HEK293 (cell line): Measurements from ENCODE around the gene SSTR1.

Experiments used
- CTCF ChIA-PET: fragments of 350-600 bp; formaldehyde crosslinking; extraction: SDS; loops from one replicate; lab custom pipeline; 2021; ENCODE audit warnings: antibody characterized with exemption; lab: Yijun Ruan, JAX
- POLR2A ChIA-PET: fragments of 300-600 bp; formaldehyde crosslinking; extraction: SDS; loops from one replicate; lab custom pipeline; 2020; ENCODE audit warnings: antibody characterized with exemption, inconsistent platforms; lab: Yijun Ruan, JAX
- H3K27ac ChIP-seq: fragments of 200-500 bp; sonication (Bioruptor generic); 2 replicates; pipeline ENCODE4 v1.5.1; 2014; ENCODE audit warnings: low read depth, low read length, control low read depth, inconsistent platforms; ENCODE audit errors: extremely low read depth
- H3K36me3 ChIP-seq, 2 experiments: fragments of 200-500 bp in 1 of 2; sonication (Bioruptor generic) in 1 of 2; 1 replicate in 1 of 2; 2 replicates in 1 of 2; pipeline ENCODE4 v1.5.1; 2014 to 2017; ENCODE audit warnings: inconsistent platforms in 2 of 2, low read length in 2 of 2; ENCODE audit not compliant: control insufficient read depth in 2 of 2, insufficient read depth in 1 of 2
- H3K4me1 ChIP-seq: fragments of 200-500 bp; sonication (Bioruptor generic); 2 replicates; pipeline ENCODE4 v1.5.1; 2014; ENCODE audit warnings: mild to moderate bottlenecking, low read length, inconsistent platforms; ENCODE audit not compliant: control insufficient read depth, insufficient read depth
- H3K4me3 ChIP-seq: 2 replicates; pipeline ENCODE4 v1.5.1; 2011; ENCODE audit warnings: low read depth, mild to moderate bottlenecking, control low read depth, low read length, moderate library complexity
- H3K9me3 ChIP-seq: fragments of 200-500 bp; sonication (Bioruptor generic); 2 replicates; pipeline ENCODE4 v1.5.1; 2014; ENCODE audit warnings: low read depth, low read length, inconsistent platforms; ENCODE audit not compliant: control insufficient read depth, insufficient read depth
- BCL6B ChIP-seq: fragments of 450-650 bp; formaldehyde crosslinking; IDR thresholded peaks from 2 replicates; pipeline ENCODE4 v1.5.1; 2017; ENCODE audit warnings: missing biosample characterization, missing genetic modification characterization
- FEZF1 ChIP-seq: fragments of 450-650 bp; formaldehyde crosslinking; IDR thresholded peaks from 2 replicates; pipeline ENCODE4 v1.5.1; 2016; ENCODE audit warnings: missing biosample characterization, missing genetic modification characterization
- KLF7 ChIP-seq: fragments of 450-650 bp; formaldehyde crosslinking; IDR thresholded peaks from 2 replicates; pipeline ENCODE4 v1.5.1; 2016; ENCODE audit warnings: missing biosample characterization, missing genetic modification characterization, borderline replicate concordance
- SP7 ChIP-seq: fragments of 450-650 bp; formaldehyde crosslinking; IDR thresholded peaks from 2 replicates; pipeline ENCODE4 v1.5.1; 2016; ENCODE audit warnings: missing biosample characterization, missing genetic modification characterization
- ZBTB10 ChIP-seq: fragments of 450-650 bp; formaldehyde crosslinking; IDR thresholded peaks from 2 replicates; pipeline ENCODE4 v1.5.1; 2016; ENCODE audit warnings: missing biosample characterization, missing genetic modification characterization
- ZBTB17 ChIP-seq: fragments of 450-650 bp; formaldehyde crosslinking; IDR thresholded peaks from 2 replicates; pipeline ENCODE4 v1.5.1; 2016; ENCODE audit warnings: missing biosample characterization, missing genetic modification characterization
- ZBTB48 ChIP-seq: fragments of 450-650 bp; formaldehyde crosslinking; IDR thresholded peaks from 2 replicates; pipeline ENCODE4 v1.5.1; 2016; ENCODE audit warnings: missing biosample characterization, missing genetic modification characterization
- ZBTB6 ChIP-seq: fragments of 450-650 bp; formaldehyde crosslinking; IDR thresholded peaks from 2 replicates; pipeline ENCODE4 v1.5.1; 2017; ENCODE audit warnings: missing biosample characterization, missing genetic modification characterization
- ZFP69B ChIP-seq: fragments of 450-650 bp; formaldehyde crosslinking; IDR thresholded peaks from 2 replicates; pipeline ENCODE4 v1.5.1; 2016; ENCODE audit warnings: missing biosample characterization, missing genetic modification characterization
- ZIC2 ChIP-seq: fragments of 450-650 bp; formaldehyde crosslinking; IDR thresholded peaks from 2 replicates; pipeline ENCODE4 v1.5.1; 2016; ENCODE audit warnings: missing biosample characterization, missing genetic modification characterization
- ZNF132 ChIP-seq: fragments of 450-650 bp; formaldehyde crosslinking; IDR thresholded peaks from 2 replicates; pipeline ENCODE4 v1.5.1; 2017; ENCODE audit warnings: missing biosample characterization, missing genetic modification characterization, borderline replicate concordance
- ZNF169 ChIP-seq: fragments of 450-650 bp; formaldehyde crosslinking; IDR thresholded peaks from 2 replicates; pipeline ENCODE4 v1.5.1; 2016; ENCODE audit warnings: missing biosample characterization, missing genetic modification characterization
- ZNF423 ChIP-seq: fragments of 450-650 bp; formaldehyde crosslinking; IDR thresholded peaks from 2 replicates; pipeline ENCODE4 v1.5.1; 2016; ENCODE audit warnings: missing biosample characterization, missing genetic modification characterization
- ZNF580 ChIP-seq: fragments of 450-650 bp; formaldehyde crosslinking; IDR thresholded peaks from 2 replicates; pipeline ENCODE4 v1.5.1; 2016; ENCODE audit warnings: missing biosample characterization, missing genetic modification characterization
- ZNF621 ChIP-seq: fragments of 450-650 bp; formaldehyde crosslinking; IDR thresholded peaks from 2 replicates; pipeline ENCODE4 v1.5.1; 2017; ENCODE audit warnings: missing biosample characterization, missing genetic modification characterization
- ZNF654 ChIP-seq: fragments of 450-650 bp; formaldehyde crosslinking; IDR thresholded peaks from 2 replicates; pipeline ENCODE4 v1.5.1; 2016; ENCODE audit warnings: low read depth, missing biosample characterization, missing genetic modification characterization
- ZNF692 ChIP-seq: fragments of 450-650 bp; formaldehyde crosslinking; IDR thresholded peaks from 2 replicates; pipeline ENCODE4 v1.5.1; 2016; ENCODE audit warnings: missing biosample characterization, missing genetic modification characterization

SSTR1 gene

GRCh38 chr14:38207736-38208617 is at the start of gene SSTR1:
TSS of gene SSTR1 (plus strand) at chr14:38207904. CDS start at chr14:38209390, 1,486 bp downstream.
- no peak within 1 kb of the TSS for H3K27ac ChIP-seq
- H3K4me3 ChIP-seq = peak within 1 kb of the TSS; percentile 26
- TF ChIP-seq ZNF132 (tag by site-specific recombination) (no peak), ZBTB10 (tag by site-specific recombination) (no peak), KLF7 (tag by site-specific recombination) (no peak), ZNF621 (no peak), ZBTB17 (tag by site-specific recombination) (peak; percentile 38), ZNF580 (no peak), FEZF1 (tag by site-specific recombination) (no peak), ZNF692 (no peak), ZBTB6 (tag by site-specific recombination) (no peak), ZFP69B (tag by site-specific recombination) (no peak), BCL6B (tag by site-specific recombination) (no peak), ZIC2 (tag by site-specific recombination) (peak; percentile 35), ZBTB48 (tag by site-specific recombination) (0 out of 2 replicates have a peak, but pooled peaks have one; percentile 61)
- TF ChIP-seq, all 188 proteins: peak for 3
- Histone ChIP-seq H3K9me3 (peaks cover 3% of the 10 kb centered on the region; the same call in 1 of the 2 replicates), H3K4me1 (no peaks in the 10 kb centered on the region; the same call in 1 of the 2 replicates), H3K36me3 (no peaks in the 10 kb centered on the region)
- CTCF ChIA-PET = interaction anchor here (0.5 to 2.4 kb wide), 4 partner anchors 9 to 56 kb away, joined by 3 to 20 read pairs (median 4); no protein-coding TSS in a partner anchor
- POLR2A ChIA-PET = no interaction called here

GRCh38 chr14:38158468-38158867 is 49.2 kb upstream of the SSTR1 start:
- H3K9me3 ChIP-seq = no peaks in the 10 kb centered on the region
- TF ChIP-seq SP7 = no peak
- no peak for TF ChIP-seq ZNF169 (tag by site-specific recombination)
- TF ChIP-seq ZNF423 (tag by site-specific recombination) = no peak
- TF ChIP-seq ZNF654 = no peak
- H3K4me1 ChIP-seq = no peaks in the 10 kb centered on the region
- H3K36me3 ChIP-seq = no peaks in the 10 kb centered on the region
- no peak overlapping the region for H3K4me3 ChIP-seq
- no peak overlapping the region for H3K27ac ChIP-seq
- CTCF ChIA-PET = no interaction called here
- POLR2A ChIA-PET = no interaction called here
